GM23248 (cell line): ENCODE data around the gene CTBP2.

Experiments used
- EZH2 ChIP-seq: fragments of 200-600 bp; sonication (generic); IDR thresholded peaks from 2 replicates; pipeline ENCODE4 v1.6.1; 2018; ENCODE audit warnings: antibody characterized with exemption, mild to moderate bottlenecking; ENCODE audit not compliant: insufficient read depth, poor library complexity, severe bottlenecking
- EZH2phosphoT487 ChIP-seq: fragments of 200-600 bp; sonication (generic); IDR thresholded peaks from 2 replicates; pipeline ENCODE4 v1.6.1; 2018; ENCODE audit warnings: antibody characterized with exemption, moderate library complexity, mild to moderate bottlenecking, low read depth; ENCODE audit not compliant: insufficient read depth

GRCh38 chr10:125151170-125151552 lies 9.2 kb downstream of the CTBP2 start:
- TF ChIP-seq EZH2 (no peak), EZH2phosphoT487 (no peak)
